ENCODE results near the gene SLC43A1. TPM values are rescaled to one million over a fixed set of nuclear protein-coding genes. Genes with fewer than 3 reads are reported as not detected.
A peak's percentile ranks its signal among the peaks of the same experiment; 100 is the strongest.

Gene SLC43A1
- total and polyA plus RNA-seq, 4 donors, result 85.6 to 171 (median 107) TPM

DNA sequence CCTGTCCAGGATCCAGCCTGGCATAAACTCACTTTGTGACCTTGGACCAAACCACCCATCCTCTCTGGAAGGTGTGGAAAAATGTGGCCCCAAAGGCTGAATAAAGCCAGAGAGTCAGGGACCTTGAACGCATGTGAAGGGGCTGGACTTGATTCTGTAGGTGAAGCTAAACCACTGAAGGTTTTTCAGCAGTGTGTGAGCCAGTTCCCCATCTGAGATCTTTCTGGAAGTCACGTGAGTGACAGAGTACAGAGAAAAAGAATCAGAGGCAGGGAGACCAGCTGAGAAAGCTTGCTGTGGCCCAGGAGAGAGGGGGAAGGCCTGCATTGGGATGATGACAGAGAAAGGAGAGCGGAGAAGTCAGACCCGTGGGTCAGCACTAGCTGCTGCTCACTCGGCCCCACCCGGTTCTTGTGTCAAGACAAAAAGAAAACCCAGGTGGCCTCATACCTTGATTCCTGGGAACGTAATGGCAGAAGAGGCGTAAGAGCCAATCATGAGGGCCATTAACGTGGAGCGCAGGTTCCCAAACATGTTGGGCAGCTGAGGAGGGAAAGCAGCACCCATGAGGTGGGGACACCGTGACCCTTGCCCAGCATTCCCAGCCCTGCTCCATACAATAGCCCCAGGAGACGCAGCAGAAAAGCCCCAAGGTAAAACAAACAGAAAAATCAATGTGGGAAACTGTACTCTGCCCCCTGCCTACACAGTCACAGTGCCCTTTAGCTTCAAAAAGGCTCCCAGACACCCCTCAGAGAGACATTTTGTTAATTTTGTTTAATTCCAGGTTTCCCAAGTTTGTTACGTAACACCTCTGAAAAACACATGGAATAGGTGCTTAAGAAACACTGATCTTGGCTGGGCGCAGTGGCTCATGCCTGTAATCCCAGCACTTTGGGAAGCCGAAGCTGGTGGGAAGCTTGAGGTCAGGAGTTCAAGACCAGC lies 17.9 kb downstream of the SLC43A1 start:
- peak overlapping the region in 2 of 3 donors; percentile 14 to 20 for H3K4me3 ChIP-seq (ENCODE audit: low read depth in 1 of 3, low read length in 3 of 3)
- DNase-seq (ENCODE audit: low spot score), result no peak
- peak overlapping the region; percentile 58 to 74 for H3K27ac ChIP-seq (ENCODE audit: low read depth in 1 of 2, low read length in 2 of 2)

More for the DNA sequence above, 17.9 kb downstream of the SLC43A1 start:
- WGBS, result 38% methylated on average over 15 of the region's 15 CpGs
- H3K27me3 ChIP-seq (ENCODE audit: control insufficient read depth in 4 of 4, insufficient read depth in 4 of 4, low read length in 3 of 4), result no peaks in the 10 kb centered on the region
- peaks cover 37 to 89% (median 81%) of the 10 kb centered on the region in 4 donors for H3K4me1 ChIP-seq (ENCODE audit: control insufficient read depth in 4 of 4, insufficient read depth in 4 of 4, low read length in 3 of 4)
- H3K9me3 ChIP-seq (ENCODE audit: control insufficient read depth in 4 of 4, low read length in 3 of 4), result no peaks in the 10 kb centered on the region
- H3K9ac ChIP-seq (ENCODE audit: low read depth in 1 of 2, low read length in 2 of 2), result no peak overlapping the region
- H3K36me3 ChIP-seq (ENCODE audit: control insufficient read depth in 4 of 4, insufficient read depth in 3 of 4, low read depth in 1 of 4, low read length in 3 of 4), result peaks cover 3 to 8% (median 4%) of the 10 kb centered on the region in 4 donors
- TF ChIP-seq RAD21 (IDR thresholded peaks at IDR 0.05), result peak in 1 of 2 donors; percentile 24
- TF ChIP-seq FOXA2 (IDR thresholded peaks at IDR 0.05), result peak; percentile 33
- peak; percentile 75 to 83 for TF ChIP-seq JUND (IDR thresholded peaks at IDR 0.05)
- TF ChIP-seq, protein P1, sequence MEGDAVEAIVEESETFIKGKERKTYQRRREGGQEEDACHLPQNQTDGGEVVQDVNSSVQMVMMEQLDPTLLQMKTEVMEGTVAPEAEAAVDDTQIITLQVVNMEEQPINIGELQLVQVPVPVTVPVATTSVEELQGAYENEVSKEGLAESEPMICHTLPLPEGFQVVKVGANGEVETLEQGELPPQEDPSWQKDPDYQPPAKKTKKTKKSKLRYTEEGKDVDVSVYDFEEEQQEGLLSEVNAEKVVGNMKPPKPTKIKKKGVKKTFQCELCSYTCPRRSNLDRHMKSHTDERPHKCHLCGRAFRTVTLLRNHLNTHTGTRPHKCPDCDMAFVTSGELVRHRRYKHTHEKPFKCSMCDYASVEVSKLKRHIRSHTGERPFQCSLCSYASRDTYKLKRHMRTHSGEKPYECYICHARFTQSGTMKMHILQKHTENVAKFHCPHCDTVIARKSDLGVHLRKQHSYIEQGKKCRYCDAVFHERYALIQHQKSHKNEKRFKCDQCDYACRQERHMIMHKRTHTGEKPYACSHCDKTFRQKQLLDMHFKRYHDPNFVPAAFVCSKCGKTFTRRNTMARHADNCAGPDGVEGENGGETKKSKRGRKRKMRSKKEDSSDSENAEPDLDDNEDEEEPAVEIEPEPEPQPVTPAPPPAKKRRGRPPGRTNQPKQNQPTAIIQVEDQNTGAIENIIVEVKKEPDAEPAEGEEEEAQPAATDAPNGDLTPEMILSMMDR (IDR thresholded peaks at IDR 0.05; ENCODE audit: low read depth, low read length, missing input control), result no peak
- TF ChIP-seq EGR1 (IDR thresholded peaks at IDR 0.05; ENCODE audit: low read depth in 2 of 2), result no peak
- TF ChIP-seq GABPA (IDR thresholded peaks at IDR 0.05 in 1 of 2, conservative IDR thresholded peaks at IDR 0.05 in 1 of 2), result no peak
- TF ChIP-seq HNF4A (conservative IDR thresholded peaks at IDR 0.05), result peak; percentile 93 to 98
- TF ChIP-seq RXRA (IDR thresholded peaks at IDR 0.05), result peak; percentile 85 to 92
- TF ChIP-seq SP1 (IDR thresholded peaks at IDR 0.05), result peak; percentile 97
- TF ChIP-seq NR2F2 (IDR thresholded peaks at IDR 0.05), result peak; percentile 75
- peak; percentile 95 for TF ChIP-seq HNF4G (IDR thresholded peaks at IDR 0.05)
- TF ChIP-seq, protein P2, sequence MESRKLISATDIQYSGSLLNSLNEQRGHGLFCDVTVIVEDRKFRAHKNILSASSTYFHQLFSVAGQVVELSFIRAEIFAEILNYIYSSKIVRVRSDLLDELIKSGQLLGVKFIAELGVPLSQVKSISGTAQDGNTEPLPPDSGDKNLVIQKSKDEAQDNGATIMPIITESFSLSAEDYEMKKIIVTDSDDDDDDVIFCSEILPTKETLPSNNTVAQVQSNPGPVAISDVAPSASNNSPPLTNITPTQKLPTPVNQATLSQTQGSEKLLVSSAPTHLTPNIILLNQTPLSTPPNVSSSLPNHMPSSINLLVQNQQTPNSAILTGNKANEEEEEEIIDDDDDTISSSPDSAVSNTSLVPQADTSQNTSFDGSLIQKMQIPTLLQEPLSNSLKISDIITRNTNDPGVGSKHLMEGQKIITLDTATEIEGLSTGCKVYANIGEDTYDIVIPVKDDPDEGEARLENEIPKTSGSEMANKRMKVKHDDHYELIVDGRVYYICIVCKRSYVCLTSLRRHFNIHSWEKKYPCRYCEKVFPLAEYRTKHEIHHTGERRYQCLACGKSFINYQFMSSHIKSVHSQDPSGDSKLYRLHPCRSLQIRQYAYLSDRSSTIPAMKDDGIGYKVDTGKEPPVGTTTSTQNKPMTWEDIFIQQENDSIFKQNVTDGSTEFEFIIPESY (IDR thresholded peaks at IDR 0.05), result peak; percentile 23
- TF ChIP-seq, protein P3, sequence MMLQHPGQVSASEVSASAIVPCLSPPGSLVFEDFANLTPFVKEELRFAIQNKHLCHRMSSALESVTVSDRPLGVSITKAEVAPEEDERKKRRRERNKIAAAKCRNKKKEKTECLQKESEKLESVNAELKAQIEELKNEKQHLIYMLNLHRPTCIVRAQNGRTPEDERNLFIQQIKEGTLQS (IDR thresholded peaks at IDR 0.05), result peak; percentile 28
- no peak for TF ChIP-seq TAF1 (conservative IDR thresholded peaks at IDR 0.05)
- TF ChIP-seq, protein P4, sequence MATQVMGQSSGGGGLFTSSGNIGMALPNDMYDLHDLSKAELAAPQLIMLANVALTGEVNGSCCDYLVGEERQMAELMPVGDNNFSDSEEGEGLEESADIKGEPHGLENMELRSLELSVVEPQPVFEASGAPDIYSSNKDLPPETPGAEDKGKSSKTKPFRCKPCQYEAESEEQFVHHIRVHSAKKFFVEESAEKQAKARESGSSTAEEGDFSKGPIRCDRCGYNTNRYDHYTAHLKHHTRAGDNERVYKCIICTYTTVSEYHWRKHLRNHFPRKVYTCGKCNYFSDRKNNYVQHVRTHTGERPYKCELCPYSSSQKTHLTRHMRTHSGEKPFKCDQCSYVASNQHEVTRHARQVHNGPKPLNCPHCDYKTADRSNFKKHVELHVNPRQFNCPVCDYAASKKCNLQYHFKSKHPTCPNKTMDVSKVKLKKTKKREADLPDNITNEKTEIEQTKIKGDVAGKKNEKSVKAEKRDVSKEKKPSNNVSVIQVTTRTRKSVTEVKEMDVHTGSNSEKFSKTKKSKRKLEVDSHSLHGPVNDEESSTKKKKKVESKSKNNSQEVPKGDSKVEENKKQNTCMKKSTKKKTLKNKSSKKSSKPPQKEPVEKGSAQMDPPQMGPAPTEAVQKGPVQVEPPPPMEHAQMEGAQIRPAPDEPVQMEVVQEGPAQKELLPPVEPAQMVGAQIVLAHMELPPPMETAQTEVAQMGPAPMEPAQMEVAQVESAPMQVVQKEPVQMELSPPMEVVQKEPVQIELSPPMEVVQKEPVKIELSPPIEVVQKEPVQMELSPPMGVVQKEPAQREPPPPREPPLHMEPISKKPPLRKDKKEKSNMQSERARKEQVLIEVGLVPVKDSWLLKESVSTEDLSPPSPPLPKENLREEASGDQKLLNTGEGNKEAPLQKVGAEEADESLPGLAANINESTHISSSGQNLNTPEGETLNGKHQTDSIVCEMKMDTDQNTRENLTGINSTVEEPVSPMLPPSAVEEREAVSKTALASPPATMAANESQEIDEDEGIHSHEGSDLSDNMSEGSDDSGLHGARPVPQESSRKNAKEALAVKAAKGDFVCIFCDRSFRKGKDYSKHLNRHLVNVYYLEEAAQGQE (IDR thresholded peaks at IDR 0.05), result peak; percentile 42
- TF ChIP-seq, protein P5, sequence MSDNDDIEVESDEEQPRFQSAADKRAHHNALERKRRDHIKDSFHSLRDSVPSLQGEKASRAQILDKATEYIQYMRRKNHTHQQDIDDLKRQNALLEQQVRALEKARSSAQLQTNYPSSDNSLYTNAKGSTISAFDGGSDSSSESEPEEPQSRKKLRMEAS (IDR thresholded peaks at IDR 0.05), result peak; percentile 73
- no peak for TF ChIP-seq FOXA1 (IDR thresholded peaks at IDR 0.05)
- TF ChIP-seq YY1 (IDR thresholded peaks at IDR 0.05), result no peak

Data from liver (tissue), 9 donors.